Prostate gland (tissue), 2 donors: ENCODE data around the gene MOB3C.

Experiments used
- POLR2A ChIP-seq: fragments of 450-650 bp; IDR thresholded peaks from one replicate; pipeline ENCODE4 v1.6.1; 2016; ENCODE audit warnings: antibody characterized with exemption, mild to moderate bottlenecking
- POLR2AphosphoS5 ChIP-seq: sonication (generic); formaldehyde crosslinking; IDR thresholded peaks from one replicate; pipeline ENCODE4 v1.6.1; 2017; ENCODE audit warnings: antibody characterized with exemption
- TF ChIP-seq, protein P1 (sequence below), 4 experiments: fragments of 200-600 bp in 2 of 4; fragments of 450-650 bp in 2 of 4; sonication (generic) in 2 of 4; IDR thresholded peaks; 1 replicate in 3 of 4; 2 replicates in 1 of 4; pipeline ENCODE4 v1.5.1; 2016 to 2019; ENCODE audit warnings: antibody characterized with exemption in 4 of 4, mild to moderate bottlenecking in 2 of 4, moderate library complexity in 2 of 4

DNA sequence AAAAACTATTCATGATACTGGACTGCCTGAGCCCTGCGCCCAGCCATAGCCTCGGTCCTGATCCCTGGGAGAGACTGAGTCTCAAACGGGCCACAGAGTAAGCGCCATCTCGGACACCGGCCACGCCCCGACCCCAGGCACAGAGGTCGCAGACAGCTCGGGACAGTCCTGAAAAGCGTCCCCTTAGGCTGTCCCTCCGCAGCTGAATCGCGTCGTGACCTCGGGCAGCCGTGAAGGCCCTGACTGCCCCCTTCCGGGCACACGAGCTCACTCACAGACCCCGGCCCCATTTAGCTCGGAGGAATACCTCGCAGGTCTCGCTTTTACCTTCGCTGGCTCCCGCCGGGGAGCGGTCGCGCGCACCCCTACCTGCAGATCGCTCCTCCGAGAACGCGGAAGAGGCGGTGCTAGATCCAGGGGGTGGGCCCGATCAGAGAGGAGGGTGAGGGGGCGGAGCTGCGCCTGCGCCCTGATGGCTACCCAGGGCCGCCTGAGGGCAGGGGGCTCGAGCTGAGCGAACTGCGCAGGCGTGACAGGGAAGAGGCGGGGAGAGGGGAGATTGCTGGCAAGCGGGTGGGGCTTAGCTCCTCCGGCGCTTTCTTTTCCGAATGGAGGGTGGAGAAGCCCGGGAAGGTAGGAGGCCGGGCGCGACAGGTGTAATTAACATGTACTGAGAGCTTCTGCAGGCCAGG, 12.6 kb downstream of the MOB3C start, which contains the start of gene MKNK1:
- TF ChIP-seq, protein P1, sequence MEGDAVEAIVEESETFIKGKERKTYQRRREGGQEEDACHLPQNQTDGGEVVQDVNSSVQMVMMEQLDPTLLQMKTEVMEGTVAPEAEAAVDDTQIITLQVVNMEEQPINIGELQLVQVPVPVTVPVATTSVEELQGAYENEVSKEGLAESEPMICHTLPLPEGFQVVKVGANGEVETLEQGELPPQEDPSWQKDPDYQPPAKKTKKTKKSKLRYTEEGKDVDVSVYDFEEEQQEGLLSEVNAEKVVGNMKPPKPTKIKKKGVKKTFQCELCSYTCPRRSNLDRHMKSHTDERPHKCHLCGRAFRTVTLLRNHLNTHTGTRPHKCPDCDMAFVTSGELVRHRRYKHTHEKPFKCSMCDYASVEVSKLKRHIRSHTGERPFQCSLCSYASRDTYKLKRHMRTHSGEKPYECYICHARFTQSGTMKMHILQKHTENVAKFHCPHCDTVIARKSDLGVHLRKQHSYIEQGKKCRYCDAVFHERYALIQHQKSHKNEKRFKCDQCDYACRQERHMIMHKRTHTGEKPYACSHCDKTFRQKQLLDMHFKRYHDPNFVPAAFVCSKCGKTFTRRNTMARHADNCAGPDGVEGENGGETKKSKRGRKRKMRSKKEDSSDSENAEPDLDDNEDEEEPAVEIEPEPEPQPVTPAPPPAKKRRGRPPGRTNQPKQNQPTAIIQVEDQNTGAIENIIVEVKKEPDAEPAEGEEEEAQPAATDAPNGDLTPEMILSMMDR (IDR thresholded peaks at IDR 0.05), result peak in 1 of 4 experiments; percentile 33
- TF ChIP-seq POLR2A (peak; percentile 98), POLR2AphosphoS5 (peak; percentile 99)
